ENCODE results near the gene MORF4L1. TPM values are rescaled to one million over a fixed set of nuclear protein-coding genes. Genes with fewer than 3 reads are reported as not detected.

MORF4L1 gene
- total and polyA plus RNA-seq, 2 experiments from 2014 or later: 340 to 381 TPM

DNA sequence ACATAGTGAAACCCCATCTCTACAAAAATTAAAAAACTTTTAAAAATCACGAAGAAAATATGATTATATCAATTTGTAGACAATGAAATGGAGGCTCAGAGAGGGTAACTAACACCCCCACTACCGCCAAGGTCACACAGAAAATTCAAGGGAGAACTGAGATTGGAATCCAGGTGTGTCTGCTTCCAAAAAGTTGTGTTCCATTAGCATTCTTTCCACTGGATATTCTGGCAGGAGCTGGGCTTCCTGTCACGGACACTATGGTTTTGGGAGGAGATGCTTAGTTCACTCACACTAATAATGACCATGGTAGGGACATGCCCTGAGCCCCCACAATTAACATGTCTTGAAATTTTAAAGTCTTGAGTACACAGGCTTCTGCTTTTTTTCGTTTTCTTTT lies 43.4 kb downstream of the MORF4L1 start:
- Histone ChIP-seq H4K20me1 (ENCODE audit: insufficient read depth, poor library complexity, severe bottlenecking) (no peaks in the 10 kb centered on the region), H2AFZ (no peak overlapping the region), H3K36me3 (replicated peaks; ENCODE audit: insufficient read depth, low read depth) (no peaks in the 10 kb centered on the region), H3K4me2 (no peak overlapping the region), H3K27me3 (no peaks in the 10 kb centered on the region), H3K9me3 (ENCODE audit: low read depth) (no peaks in the 10 kb centered on the region), H3K27ac (peak overlapping the region; percentile 2), H3K4me1 (ENCODE audit: insufficient read depth) (peaks cover 6% of the 10 kb centered on the region), H3K4me3 (no peak overlapping the region), H3K9me2 (replicated peaks; ENCODE audit: insufficient read depth) (no peaks in the 10 kb centered on the region), H3K79me2 (peaks cover 17% of the 10 kb centered on the region)
- DNase-seq (ENCODE audit: low spot score): no peak
- 86% methylated on average over 4 of the region's 4 CpGs for WGBS (ENCODE audit: low lambda C conversion rate, missing lambda C conversion rate)
- TF ChIP-seq, protein P1, sequence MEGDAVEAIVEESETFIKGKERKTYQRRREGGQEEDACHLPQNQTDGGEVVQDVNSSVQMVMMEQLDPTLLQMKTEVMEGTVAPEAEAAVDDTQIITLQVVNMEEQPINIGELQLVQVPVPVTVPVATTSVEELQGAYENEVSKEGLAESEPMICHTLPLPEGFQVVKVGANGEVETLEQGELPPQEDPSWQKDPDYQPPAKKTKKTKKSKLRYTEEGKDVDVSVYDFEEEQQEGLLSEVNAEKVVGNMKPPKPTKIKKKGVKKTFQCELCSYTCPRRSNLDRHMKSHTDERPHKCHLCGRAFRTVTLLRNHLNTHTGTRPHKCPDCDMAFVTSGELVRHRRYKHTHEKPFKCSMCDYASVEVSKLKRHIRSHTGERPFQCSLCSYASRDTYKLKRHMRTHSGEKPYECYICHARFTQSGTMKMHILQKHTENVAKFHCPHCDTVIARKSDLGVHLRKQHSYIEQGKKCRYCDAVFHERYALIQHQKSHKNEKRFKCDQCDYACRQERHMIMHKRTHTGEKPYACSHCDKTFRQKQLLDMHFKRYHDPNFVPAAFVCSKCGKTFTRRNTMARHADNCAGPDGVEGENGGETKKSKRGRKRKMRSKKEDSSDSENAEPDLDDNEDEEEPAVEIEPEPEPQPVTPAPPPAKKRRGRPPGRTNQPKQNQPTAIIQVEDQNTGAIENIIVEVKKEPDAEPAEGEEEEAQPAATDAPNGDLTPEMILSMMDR (IDR thresholded peaks at IDR 0.05; ENCODE audit: poor library complexity): no peak
- no peak for TF ChIP-seq EZH2 (IDR thresholded peaks at IDR 0.05; ENCODE audit: borderline replicate concordance)
- TF ChIP-seq EZH2phosphoT487 (IDR thresholded peaks at IDR 0.05; ENCODE audit: low read depth, severe bottlenecking, unreplicated experiment): no peak

DNA sequence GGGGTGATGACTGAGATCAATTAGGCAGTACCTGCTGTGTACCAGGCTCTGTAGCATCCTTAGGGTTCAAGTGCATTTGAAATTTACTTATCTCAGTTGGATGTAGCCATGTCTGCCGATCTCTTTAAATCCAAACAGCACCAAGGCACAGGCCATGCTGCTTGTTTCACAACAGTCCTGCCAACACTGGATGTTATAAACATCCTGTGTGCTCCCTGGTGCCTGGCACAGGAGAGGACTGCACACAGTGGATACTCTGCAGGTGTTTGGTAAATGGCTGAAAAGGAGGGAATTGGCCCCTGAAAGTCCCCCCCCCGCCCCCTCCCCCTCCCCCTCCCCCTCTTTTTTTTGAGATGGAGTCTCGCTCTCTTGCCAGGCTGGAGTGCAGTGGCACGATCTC lies 45.2 kb downstream of the MORF4L1 start:
- H3K27ac ChIP-seq: peak overlapping the region; percentile 19

DNA sequence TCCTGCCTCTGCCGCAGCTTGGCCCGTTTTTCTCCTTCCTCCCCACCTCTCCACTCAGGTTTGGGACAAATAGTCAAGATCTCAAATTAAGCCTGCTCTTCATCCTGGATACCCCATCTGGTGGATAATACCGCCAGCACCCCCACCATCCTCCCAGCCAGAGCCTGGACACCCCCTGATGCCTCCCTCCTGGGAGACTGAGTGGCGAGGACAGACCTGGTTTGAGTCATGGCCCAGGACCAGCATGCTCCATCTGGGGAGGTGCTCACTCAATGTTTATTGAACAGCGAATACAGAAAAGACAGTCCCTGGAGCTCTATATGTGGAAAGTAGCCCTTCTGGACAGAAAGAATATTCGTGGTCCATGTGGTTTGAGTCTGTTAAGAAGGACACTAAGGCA lies 48.8 kb downstream of the MORF4L1 start:
- no peak for DNase-seq (ENCODE audit: low spot score)
- Histone ChIP-seq H3K4me2 (no peak overlapping the region), H4K20me1 (ENCODE audit: insufficient read depth, poor library complexity, severe bottlenecking) (no peaks in the 10 kb centered on the region), H3K36me3 (replicated peaks; ENCODE audit: insufficient read depth, low read depth) (no peaks in the 10 kb centered on the region), H3K27ac (peak overlapping the region; percentile 88), H3K4me3 (no peak overlapping the region), H2AFZ (no peak overlapping the region), H3K9me2 (replicated peaks; ENCODE audit: insufficient read depth) (no peaks in the 10 kb centered on the region), H3K79me2 (peaks cover 2% of the 10 kb centered on the region), H3K9me3 (ENCODE audit: low read depth) (no peaks in the 10 kb centered on the region), H3K4me1 (ENCODE audit: insufficient read depth) (peaks cover 13% of the 10 kb centered on the region), H3K27me3 (no peaks in the 10 kb centered on the region)
- TF ChIP-seq, protein P1 (IDR thresholded peaks at IDR 0.05; ENCODE audit: poor library complexity): no peak
- TF ChIP-seq EZH2 (IDR thresholded peaks at IDR 0.05; ENCODE audit: borderline replicate concordance) (no peak), EZH2phosphoT487 (IDR thresholded peaks at IDR 0.05; ENCODE audit: low read depth, severe bottlenecking, unreplicated experiment) (no peak)
- 88% methylated on average over 5 of the region's 6 CpGs for WGBS (ENCODE audit: low lambda C conversion rate, missing lambda C conversion rate)

More for the DNA sequence above, 45.2 kb downstream of the MORF4L1 start:
- no peak overlapping the region for H3K4me3 ChIP-seq
- no peaks in the 10 kb centered on the region for H4K20me1 ChIP-seq (ENCODE audit: insufficient read depth, poor library complexity, severe bottlenecking)
- WGBS (ENCODE audit: low lambda C conversion rate, missing lambda C conversion rate): 89% methylated on average over 2 of the region's 4 CpGs
- no peak for DNase-seq (ENCODE audit: low spot score)
- H2AFZ ChIP-seq: no peak overlapping the region
- H3K9me2 ChIP-seq (replicated peaks; ENCODE audit: insufficient read depth): no peaks in the 10 kb centered on the region
- H3K27me3 ChIP-seq: no peaks in the 10 kb centered on the region
- H3K4me1 ChIP-seq (ENCODE audit: insufficient read depth): peaks cover 13% of the 10 kb centered on the region
- no peak for TF ChIP-seq EZH2 (IDR thresholded peaks at IDR 0.05; ENCODE audit: borderline replicate concordance)
- TF ChIP-seq, protein P1 (IDR thresholded peaks at IDR 0.05; ENCODE audit: poor library complexity): no peak
- TF ChIP-seq EZH2phosphoT487 (IDR thresholded peaks at IDR 0.05; ENCODE audit: low read depth, severe bottlenecking, unreplicated experiment): no peak
- peaks cover 12% of the 10 kb centered on the region for H3K79me2 ChIP-seq
- H3K9me3 ChIP-seq (ENCODE audit: low read depth): no peaks in the 10 kb centered on the region
- no peak overlapping the region for H3K4me2 ChIP-seq
- H3K36me3 ChIP-seq (replicated peaks; ENCODE audit: insufficient read depth, low read depth): no peaks in the 10 kb centered on the region

DNA sequence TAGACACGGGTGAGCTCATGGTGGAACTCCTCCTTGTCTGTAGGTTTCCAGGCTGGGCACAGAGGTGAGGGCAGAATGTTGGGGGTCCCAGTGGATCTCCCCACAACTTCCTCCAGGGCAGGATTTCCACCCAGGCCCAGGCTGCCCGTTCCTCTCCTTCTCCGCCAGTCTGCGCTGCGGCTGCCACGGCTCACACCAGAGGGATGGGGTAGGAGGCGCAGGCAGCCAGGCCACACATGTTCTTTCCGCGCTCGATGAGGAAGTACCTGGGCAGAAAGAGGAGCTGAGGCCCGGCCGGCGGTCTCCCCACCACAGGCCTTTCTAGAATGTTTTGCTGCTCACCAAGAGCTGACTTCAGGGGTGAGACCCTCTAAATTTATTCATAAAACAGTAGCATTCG lies 49.2 kb downstream of the MORF4L1 start:
- WGBS (ENCODE audit: low lambda C conversion rate, missing lambda C conversion rate): over 99% methylated on average over 14 of the region's 14 CpGs
- H3K27me3 ChIP-seq: no peaks in the 10 kb centered on the region
- H4K20me1 ChIP-seq (ENCODE audit: insufficient read depth, poor library complexity, severe bottlenecking): no peaks in the 10 kb centered on the region
- no peak overlapping the region for H2AFZ ChIP-seq
- no peaks in the 10 kb centered on the region for H3K9me3 ChIP-seq (ENCODE audit: low read depth)
- H3K4me2 ChIP-seq: no peak overlapping the region
- no peaks in the 10 kb centered on the region for H3K9me2 ChIP-seq (replicated peaks; ENCODE audit: insufficient read depth)
- H3K79me2 ChIP-seq: peaks cover 2% of the 10 kb centered on the region
- TF ChIP-seq, protein P1 (IDR thresholded peaks at IDR 0.05; ENCODE audit: poor library complexity): no peak
- TF ChIP-seq EZH2 (IDR thresholded peaks at IDR 0.05; ENCODE audit: borderline replicate concordance): no peak
- TF ChIP-seq EZH2phosphoT487 (IDR thresholded peaks at IDR 0.05; ENCODE audit: low read depth, severe bottlenecking, unreplicated experiment): no peak
- no peaks in the 10 kb centered on the region for H3K36me3 ChIP-seq (replicated peaks; ENCODE audit: insufficient read depth, low read depth)
- DNase-seq (ENCODE audit: low spot score): no peak
- no peak overlapping the region for H3K4me3 ChIP-seq
- H3K27ac ChIP-seq: peak overlapping the region; percentile 88
- H3K4me1 ChIP-seq (ENCODE audit: insufficient read depth): peaks cover 13% of the 10 kb centered on the region
